HG02981 (cell line): Measurements from ENCODE around the gene TMEM25.
A peak's percentile ranks its signal among the peaks of the same experiment; 100 is the strongest.
"Not testable (repeated sequence)": the region's sequence is repeated elsewhere in the genome, so short reads cannot be mapped to it uniquely, and the experiment has no call there.

Source experiments
- ATAC-seq: cut with Tn5 transposase; IDR thresholded peaks from one replicate; pipeline ENCODE4 v1.9.1; 2021; ENCODE audit warnings: mild to moderate bottlenecking, moderate library complexity; ENCODE audit not compliant: unreplicated experiment

TMEM25 gene

DNA sequence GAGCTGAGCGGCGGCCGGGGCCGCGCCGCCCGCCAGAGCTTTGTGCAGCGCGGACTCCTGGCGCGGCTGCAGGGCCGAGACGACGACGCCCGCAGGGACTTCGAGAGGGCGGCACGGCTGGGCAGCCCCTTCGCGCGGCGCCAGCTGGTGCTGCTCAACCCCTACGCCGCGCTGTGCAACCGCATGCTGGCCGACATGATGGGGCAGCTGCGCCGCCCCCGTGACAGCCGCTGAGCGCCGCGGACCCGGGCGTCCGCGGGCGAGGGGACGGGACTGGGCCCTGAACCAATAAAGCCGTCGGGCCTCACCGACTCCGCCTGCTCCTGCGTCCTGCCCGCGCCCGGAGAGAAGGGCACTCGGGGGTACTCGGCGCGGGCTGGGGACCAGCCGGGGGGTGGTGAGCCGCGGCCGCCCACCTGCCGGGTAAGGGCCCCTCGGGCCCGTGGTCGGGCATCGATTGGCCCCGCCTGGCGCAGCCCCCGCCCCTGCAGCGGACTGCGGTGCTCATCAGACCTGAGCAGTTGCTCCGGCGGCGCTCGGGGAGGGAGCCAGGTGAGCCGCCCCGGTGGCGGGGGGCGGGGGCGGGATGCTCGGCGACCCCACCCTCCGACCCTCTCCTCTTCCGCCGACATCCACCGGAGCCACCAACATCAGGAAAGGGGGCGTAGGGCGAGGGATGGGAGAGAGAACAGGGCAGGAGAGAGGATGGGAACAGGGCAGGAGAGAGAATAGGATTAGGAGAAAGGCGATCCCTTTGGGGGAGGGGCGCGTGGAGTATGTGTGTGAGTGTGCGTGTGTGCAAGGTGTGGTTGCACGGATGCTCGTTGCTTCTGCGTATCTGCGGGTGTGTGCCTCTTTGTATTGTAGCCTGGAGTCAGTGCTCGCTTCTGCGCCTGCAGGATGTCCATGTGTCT is at the start of gene TMEM25:
Gene TMEM25 (plus strand): TSS at position 510 of the 914 bp plus-strand sequence. CDS start 610 bp downstream, outside the sequence.
- peak; percentile 59 for ATAC-seq

GRCh38 chr11:118481238-118481637 is 49.8 kb upstream of the TMEM25 start:
- ATAC-seq = not testable (repeated sequence)

GRCh38 chr11:118484405-118484804 is 46.6 kb upstream of the TMEM25 start:
- no peak for ATAC-seq

GRCh38 chr11:118485273-118485672 is 45.7 kb upstream of the TMEM25 start:
- ATAC-seq = no peak

DNA sequence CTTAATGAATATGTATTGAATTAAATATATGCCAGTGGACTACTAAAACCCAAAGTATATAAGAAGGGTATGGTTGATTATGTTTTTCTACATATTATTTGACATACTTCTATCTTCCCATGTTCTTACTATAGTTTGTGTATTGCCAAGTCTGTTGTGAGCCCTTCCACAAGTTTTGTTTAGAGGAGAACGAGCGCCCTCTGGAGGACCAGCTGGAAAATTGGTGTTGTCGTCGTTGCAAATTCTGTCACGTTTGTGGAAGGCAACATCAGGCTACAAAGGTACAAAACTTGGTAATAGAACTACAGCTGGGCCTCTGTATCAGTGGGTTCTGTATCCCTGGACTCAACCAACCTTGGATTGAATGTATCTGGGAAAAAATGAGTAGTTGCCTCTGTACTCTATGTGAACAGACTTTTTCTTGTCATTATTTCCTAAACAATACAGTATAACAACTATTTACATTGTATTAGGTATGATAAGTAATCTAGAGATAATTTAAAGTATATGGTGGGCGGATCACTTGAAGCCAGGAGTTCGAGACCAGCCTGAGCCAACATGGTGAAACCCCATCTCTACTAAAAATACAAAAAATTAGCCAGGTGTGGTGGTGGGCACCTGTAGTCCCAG is 42.4 kb upstream of the TMEM25 start:
- ATAC-seq = no peak

GRCh38 chr11:118491041-118491440 is 40.0 kb upstream of the TMEM25 start:
- no peak for ATAC-seq

GRCh38 chr11:118497831-118498230 is 33.2 kb upstream of the TMEM25 start:
- ATAC-seq = no peak

DNA sequence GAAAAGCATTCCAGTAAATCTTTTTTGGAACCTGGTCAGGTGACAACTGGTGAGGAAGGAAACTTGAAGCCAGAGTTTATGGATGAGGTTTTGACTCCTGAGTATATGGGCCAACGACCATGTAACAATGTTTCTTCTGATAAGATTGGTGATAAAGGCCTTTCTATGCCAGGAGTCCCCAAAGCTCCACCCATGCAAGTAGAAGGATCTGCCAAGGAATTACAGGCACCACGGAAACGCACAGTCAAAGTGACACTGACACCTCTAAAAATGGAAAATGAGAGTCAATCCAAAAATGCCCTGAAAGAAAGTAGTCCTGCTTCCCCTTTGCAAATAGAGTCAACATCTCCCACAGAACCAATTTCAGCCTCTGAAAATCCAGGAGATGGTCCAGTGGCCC is 27.8 kb upstream of the TMEM25 start:
- ATAC-seq = no peak

DNA sequence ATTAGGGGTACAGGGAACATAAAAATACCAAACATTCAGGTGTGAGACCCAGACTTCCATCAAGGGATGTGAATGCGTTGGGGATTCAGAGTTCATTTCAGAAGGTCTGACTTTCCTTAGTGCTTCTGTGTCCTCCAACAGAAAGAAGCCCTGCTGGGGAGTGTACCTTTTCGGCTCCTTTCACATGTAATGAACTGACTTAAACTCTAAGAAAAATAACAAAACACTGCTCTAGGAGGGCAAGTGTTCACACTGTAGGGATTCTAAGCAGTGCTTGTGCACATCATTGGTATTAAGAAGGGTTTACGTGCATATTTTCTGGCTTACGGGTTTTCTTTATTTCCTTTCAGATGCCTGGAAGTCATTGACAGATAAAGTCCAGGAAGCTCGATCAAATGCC is 19.4 kb upstream of the TMEM25 start:
- ATAC-seq = no peak

DNA sequence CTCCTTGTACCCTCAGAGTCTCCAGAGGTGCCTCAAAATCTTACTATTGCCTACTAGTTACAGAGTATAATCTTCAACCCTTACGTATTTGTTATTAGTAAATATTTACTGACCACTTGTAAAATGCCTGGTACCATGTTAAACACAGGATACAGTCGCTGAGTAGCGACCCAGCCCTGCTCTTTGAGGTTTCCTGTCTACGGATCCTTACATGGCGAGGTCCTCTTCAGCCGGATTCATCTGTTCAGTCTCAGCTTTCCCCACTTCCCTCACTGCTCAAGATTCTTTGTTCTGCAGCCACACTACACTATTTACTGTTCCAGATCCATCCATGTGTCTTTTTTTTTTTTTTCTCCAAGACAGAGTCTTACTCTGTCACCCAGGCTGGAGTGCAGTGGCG is 16.9 kb upstream of the TMEM25 start:
- no peak for ATAC-seq

DNA sequence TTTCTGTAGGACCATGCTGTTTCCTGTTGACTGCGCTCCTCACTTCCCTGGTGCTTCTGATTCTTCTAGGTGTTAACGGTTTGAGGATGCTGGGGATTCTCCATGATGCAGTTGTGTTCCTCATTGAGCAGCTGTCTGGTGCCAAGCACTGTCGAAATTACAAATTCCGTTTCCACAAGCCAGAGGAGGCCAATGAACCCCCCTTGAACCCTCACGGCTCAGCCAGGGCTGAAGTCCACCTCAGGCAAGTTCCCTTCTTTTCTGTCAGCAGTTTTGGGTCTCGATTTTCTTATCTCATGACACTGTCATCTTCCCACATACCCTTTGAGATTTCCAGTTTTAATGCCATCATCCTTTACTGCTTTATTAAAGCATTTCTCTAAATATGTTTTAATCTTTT is 11.4 kb upstream of the TMEM25 start:
- ATAC-seq = no peak

DNA sequence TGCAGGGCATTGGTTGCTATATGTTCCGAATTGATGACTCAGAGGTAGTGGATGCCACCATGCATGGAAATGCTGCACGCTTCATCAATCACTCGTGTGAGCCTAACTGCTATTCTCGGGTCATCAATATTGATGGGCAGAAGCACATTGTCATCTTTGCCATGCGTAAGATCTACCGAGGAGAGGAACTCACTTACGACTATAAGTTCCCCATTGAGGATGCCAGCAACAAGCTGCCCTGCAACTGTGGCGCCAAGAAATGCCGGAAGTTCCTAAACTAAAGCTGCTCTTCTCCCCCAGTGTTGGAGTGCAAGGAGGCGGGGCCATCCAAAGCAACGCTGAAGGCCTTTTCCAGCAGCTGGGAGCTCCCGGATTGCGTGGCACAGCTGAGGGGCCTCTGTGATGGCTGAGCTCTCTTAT is 9.1 kb upstream of the TMEM25 start:
- no peak for ATAC-seq

- ATAC-seq = no peak
These were observed 8.4 kb upstream of the TMEM25 start for GRCh38 chr11:118522571-118523072.

DNA sequence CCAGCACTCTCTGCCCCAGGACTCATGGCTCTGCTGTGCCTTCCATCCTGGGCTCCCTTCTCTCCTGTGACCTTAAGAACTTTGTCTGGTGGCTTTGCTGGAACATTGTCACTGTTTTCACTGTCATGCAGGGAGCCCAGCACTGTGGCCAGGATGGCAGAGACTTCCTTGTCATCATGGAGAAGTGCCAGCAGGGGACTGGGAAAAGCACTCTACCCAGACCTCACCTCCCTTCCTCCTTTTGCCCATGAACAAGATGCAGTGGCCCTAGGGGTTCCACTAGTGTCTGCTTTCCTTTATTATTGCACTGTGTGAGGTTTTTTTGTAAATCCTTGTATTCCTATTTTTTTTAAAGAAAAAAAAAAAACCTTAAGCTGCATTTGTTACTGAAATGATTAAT is 6.6 kb upstream of the TMEM25 start:
- no peak for ATAC-seq

- ATAC-seq = no peak
These were observed 6.1 kb upstream of the TMEM25 start for GRCh38 chr11:118524757-118525470.

- no peak for ATAC-seq
These were observed 4.3 kb upstream of the TMEM25 start for GRCh38 chr11:118526688-118527087.

- no peak for ATAC-seq
These were observed 3.9 kb upstream of the TMEM25 start, which contains the start of gene TTC36 for GRCh38 chr11:118527109-118527508. TSS of gene TTC36 (plus strand) at chr11:118527474. CDS start at chr11:118527495, 21 bp downstream.

DNA sequence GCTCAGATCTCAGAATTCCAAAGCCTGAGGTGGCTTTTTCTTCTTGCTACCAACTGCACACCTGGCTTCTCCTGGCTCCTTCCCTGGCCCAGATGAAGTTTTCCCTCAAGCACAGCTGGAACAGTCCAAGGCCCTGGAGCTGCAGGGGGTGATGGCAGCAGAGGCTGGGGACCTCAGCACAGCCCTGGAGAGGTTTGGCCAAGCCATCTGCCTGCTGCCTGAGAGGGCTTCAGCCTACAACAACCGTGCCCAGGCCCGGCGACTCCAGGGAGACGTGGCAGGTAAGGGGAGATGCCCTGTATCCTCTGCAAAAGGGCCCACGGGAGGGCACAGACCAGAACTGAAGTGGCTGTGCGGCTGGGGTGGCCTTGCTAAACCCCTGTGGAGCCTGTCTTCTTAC is 2.5 kb upstream of the TMEM25 start:
- ATAC-seq = no peak

GRCh38 chr11:118529584-118530175 is 1.3 kb upstream of the TMEM25 start:
- no peak for ATAC-seq

DNA sequence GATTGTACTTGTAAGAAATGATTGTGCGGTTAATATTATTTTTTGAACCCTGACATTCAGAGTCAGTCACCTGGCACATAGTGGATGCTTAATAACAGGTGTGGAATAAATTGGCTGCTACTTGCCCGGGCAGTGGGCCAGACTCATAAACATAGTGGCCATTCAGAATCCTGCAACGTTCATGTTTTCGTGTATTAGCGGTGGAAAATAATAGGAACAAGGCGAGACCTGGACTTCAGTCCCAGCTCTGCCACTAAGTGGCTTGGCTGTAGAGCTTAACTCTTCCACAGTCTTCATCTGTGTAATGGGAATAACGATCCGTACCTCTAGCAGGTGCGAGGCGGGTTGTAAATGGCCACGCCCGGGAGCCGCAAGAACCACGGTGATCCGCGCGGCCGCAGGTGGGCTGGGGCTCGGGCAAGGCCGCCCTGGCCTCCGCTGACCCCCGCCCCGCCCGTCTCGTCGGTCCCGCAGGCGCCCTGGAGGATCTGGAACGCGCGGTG is 761 bp upstream of the TMEM25 start:
- no peak for ATAC-seq
